ENCODE measurements around the gene RANGRF.

RANGRF gene

DNA sequence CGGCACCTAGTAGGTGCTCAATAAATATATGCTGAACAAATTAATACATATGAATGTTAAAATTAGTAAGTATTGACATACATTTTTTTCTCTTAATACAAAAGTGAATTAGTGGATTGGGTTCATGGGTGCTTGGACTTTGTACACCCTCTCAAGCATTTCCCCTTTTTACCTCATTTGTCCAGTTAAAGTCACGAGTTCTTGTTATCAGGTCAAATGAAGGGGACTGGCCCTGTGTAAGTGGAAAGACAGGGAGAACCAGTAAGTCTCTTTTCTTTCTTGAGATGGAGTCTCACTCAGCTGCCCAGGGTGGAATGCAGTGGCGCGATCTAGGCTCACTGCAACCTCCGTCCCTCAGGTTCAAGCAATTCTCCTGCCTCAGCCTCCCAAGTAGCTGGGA is 13.7 kb upstream of the RANGRF start:
- Histone ChIP-seq H3K36me3 (ENCODE audit: control insufficient read depth, low read length) (peaks cover 3% of the 10 kb centered on the region), H3K27me3 (ENCODE audit: control insufficient read depth, low read length) (no peaks in the 10 kb centered on the region), H3K4me3 (ENCODE audit: low read length) (no peak overlapping the region), H3K27ac (ENCODE audit: low read depth, low read length) (no peak overlapping the region), H3K9me3 (ENCODE audit: control insufficient read depth, insufficient read depth, low read length) (no peaks in the 10 kb centered on the region), H3K79me2 (ENCODE audit: control insufficient read depth, low read length) (no peaks in the 10 kb centered on the region), H3F3A (ENCODE audit: control insufficient read depth, insufficient read depth) (0 out of 2 replicates have a peak, but pooled peaks cover 2% of the 10 kb centered on the region), H3K4me1 (ENCODE audit: control insufficient read depth, low read length) (no peaks in the 10 kb centered on the region), H3K9me2 (replicated peaks; ENCODE audit: control insufficient read depth, low read length) (no peaks in the 10 kb centered on the region), H3K4me2 (ENCODE audit: low read length) (no peak overlapping the region), H4K20me1 (ENCODE audit: control insufficient read depth, insufficient read depth, low read depth, low read length) (no peaks in the 10 kb centered on the region)
- no peak for TF ChIP-seq EZH2phosphoT487 (IDR thresholded peaks at IDR 0.05; ENCODE audit: borderline replicate concordance, low read length)
- TF ChIP-seq, protein P1, sequence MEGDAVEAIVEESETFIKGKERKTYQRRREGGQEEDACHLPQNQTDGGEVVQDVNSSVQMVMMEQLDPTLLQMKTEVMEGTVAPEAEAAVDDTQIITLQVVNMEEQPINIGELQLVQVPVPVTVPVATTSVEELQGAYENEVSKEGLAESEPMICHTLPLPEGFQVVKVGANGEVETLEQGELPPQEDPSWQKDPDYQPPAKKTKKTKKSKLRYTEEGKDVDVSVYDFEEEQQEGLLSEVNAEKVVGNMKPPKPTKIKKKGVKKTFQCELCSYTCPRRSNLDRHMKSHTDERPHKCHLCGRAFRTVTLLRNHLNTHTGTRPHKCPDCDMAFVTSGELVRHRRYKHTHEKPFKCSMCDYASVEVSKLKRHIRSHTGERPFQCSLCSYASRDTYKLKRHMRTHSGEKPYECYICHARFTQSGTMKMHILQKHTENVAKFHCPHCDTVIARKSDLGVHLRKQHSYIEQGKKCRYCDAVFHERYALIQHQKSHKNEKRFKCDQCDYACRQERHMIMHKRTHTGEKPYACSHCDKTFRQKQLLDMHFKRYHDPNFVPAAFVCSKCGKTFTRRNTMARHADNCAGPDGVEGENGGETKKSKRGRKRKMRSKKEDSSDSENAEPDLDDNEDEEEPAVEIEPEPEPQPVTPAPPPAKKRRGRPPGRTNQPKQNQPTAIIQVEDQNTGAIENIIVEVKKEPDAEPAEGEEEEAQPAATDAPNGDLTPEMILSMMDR (IDR thresholded peaks at IDR 0.05; ENCODE audit: low read depth, low read length, poor library complexity, severe bottlenecking) = no peak

DNA sequence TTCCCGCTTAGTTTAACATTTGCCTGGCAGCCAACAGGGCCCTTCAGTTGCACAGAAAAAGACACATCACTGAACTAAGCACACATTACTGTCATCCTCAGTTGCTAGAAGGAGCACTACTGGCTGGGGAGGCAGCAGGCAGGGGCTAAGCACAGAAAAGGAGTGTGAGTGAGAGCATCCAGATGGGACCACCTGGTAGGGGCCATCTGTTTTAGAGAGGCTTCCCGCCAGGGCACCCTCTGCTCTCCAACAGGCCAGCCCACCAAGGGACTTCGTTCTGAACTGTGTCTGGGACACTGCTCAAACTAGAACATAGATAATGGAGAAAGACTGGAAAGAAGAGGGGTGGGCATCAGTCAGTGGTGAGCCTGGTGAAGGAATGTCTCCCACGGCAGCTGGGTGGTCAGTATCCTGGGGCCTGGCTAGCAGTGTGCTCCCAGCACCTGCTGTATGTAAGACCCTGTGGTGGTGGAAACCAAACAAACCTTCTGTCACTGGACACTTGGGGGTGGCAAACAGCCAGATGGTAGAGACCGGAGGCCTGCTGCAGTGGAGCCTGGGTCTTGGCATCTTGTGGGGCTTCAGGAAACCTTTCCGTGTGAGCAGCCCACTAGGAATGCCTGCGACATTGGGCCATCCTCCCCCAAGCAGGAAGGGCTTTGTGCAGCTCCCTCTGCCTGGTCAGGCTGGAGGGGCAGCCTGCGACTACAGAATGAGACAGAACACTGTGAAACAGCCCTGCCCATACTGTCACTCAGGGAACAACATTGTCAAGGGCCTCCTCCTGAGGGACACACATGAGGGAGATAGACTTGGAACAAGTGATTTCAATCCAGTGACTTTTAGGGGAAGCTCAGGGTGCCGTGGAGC is 12.8 kb upstream of the RANGRF start:
- no peak overlapping the region for H3K27ac ChIP-seq (ENCODE audit: low read depth, low read length)
- H3F3A ChIP-seq (ENCODE audit: control insufficient read depth, insufficient read depth) = 0 out of 2 replicates have a peak, but pooled peaks cover 2% of the 10 kb centered on the region
- H3K9me2 ChIP-seq (replicated peaks; ENCODE audit: control insufficient read depth, low read length) = no peaks in the 10 kb centered on the region
- TF ChIP-seq, protein P1 (IDR thresholded peaks at IDR 0.05; ENCODE audit: low read depth, low read length, poor library complexity, severe bottlenecking) = no peak
- no peak for TF ChIP-seq EZH2phosphoT487 (IDR thresholded peaks at IDR 0.05; ENCODE audit: borderline replicate concordance, low read length)
- no peaks in the 10 kb centered on the region for H3K9me3 ChIP-seq (ENCODE audit: control insufficient read depth, insufficient read depth, low read length)
- no peaks in the 10 kb centered on the region; the same call in 1 of the 2 replicates for H3K36me3 ChIP-seq (ENCODE audit: control insufficient read depth, low read length)
- no peaks in the 10 kb centered on the region for H3K79me2 ChIP-seq (ENCODE audit: control insufficient read depth, low read length)
- H3K27me3 ChIP-seq (ENCODE audit: control insufficient read depth, low read length) = no peaks in the 10 kb centered on the region
- no peaks in the 10 kb centered on the region for H3K4me1 ChIP-seq (ENCODE audit: control insufficient read depth, low read length)
- H3K4me2 ChIP-seq (ENCODE audit: low read length) = no peak overlapping the region
- H3K4me3 ChIP-seq (ENCODE audit: low read length) = no peak overlapping the region
- no peaks in the 10 kb centered on the region for H4K20me1 ChIP-seq (ENCODE audit: control insufficient read depth, insufficient read depth, low read depth, low read length)

DNA sequence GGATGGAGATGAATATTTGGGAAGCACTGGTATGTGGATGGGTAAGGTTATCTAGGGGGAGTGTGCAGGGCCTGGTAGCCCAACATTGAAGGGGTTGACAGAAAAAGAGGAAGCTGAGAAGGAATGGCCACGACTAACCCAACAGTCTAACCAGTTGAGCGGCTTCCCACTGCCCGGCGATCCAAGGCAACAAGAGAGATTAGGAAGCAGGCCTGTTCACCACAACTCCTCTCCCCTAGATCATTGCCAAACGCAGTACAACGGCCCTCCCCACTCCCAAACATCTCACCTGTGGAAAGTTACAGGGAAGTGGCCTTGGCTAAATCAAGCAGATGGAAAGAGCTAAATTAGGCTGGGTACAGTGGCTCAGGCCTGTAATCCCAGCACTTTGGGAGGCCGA is 11.2 kb upstream of the RANGRF start:
- TF ChIP-seq, protein P1 (IDR thresholded peaks at IDR 0.05; ENCODE audit: low read depth, low read length, poor library complexity, severe bottlenecking) = no peak
- no peak for TF ChIP-seq EZH2phosphoT487 (IDR thresholded peaks at IDR 0.05; ENCODE audit: borderline replicate concordance, low read length)
- Histone ChIP-seq H3K9me2 (replicated peaks; ENCODE audit: control insufficient read depth, low read length) (no peaks in the 10 kb centered on the region), H3K4me2 (ENCODE audit: low read length) (no peak overlapping the region), H3K36me3 (ENCODE audit: control insufficient read depth, low read length) (no peaks in the 10 kb centered on the region; the same call in 1 of the 2 replicates), H3K27ac (ENCODE audit: low read depth, low read length) (no peak overlapping the region), H3K4me1 (ENCODE audit: control insufficient read depth, low read length) (no peaks in the 10 kb centered on the region), H3K4me3 (ENCODE audit: low read length) (no peak overlapping the region), H3K79me2 (ENCODE audit: control insufficient read depth, low read length) (no peaks in the 10 kb centered on the region), H3F3A (ENCODE audit: control insufficient read depth, insufficient read depth) (0 out of 2 replicates have a peak, but pooled peaks cover 2% of the 10 kb centered on the region), H4K20me1 (ENCODE audit: control insufficient read depth, insufficient read depth, low read depth, low read length) (no peaks in the 10 kb centered on the region), H3K9me3 (ENCODE audit: control insufficient read depth, insufficient read depth, low read length) (no peaks in the 10 kb centered on the region), H3K27me3 (ENCODE audit: control insufficient read depth, low read length) (no peaks in the 10 kb centered on the region)
